HL-60 (cell line): ENCODE data around the gene IFITM5.

Experiments used
- CTCF ChIP-seq: IDR thresholded peaks from one replicate; pipeline ENCODE4 v1.5.1; 2011; ENCODE audit warnings: low read length, control low read depth, inconsistent platforms; ENCODE audit not compliant: insufficient read depth
- GABPA ChIP-seq: IDR thresholded peaks from 2 replicates; pipeline ENCODE4 v1.6.1; 2012; ENCODE audit warnings: low read depth
- POLR2AphosphoS5 ChIP-seq: IDR thresholded peaks from 2 replicates; pipeline ENCODE4 v1.6.1; 2012; ENCODE audit warnings: low read depth
- REST ChIP-seq: IDR thresholded peaks from 2 replicates; pipeline ENCODE4 v1.6.1; 2012; ENCODE audit warnings: low read depth; ENCODE audit not compliant: insufficient replicate concordance
- SPI1 ChIP-seq: IDR thresholded peaks from 2 replicates; pipeline ENCODE4 v1.6.1; 2012; ENCODE audit warnings: low read depth, mild to moderate bottlenecking, borderline replicate concordance

- TF ChIP-seq CTCF (no peak), POLR2AphosphoS5 (no peak), REST (no peak), GABPA (no peak), SPI1 (no peak)
Observed at GRCh38 chr11:316891-317301, 17.6 kb upstream of the IFITM5 start.
